ENCODE results near the gene HEY2. TPM values are rescaled to one million over a fixed set of nuclear protein-coding genes. Genes with fewer than 3 reads are reported as not detected.

The HEY2 gene
- total and polyA plus RNA-seq, 8 donors: 0.83 to 3.8 (median 1.2) TPM; not detected in 2

GRCh38 chr6:125753937-125754259 is 4.5 kb downstream of the HEY2 start:
- H3K4me3 ChIP-seq: no peak overlapping the region
- H3K36me3 ChIP-seq: peaks cover 0 to 1% (median 0%) of the 10 kb centered on the region in 4 donors
- H3K9me3 ChIP-seq: no peaks in the 10 kb centered on the region
- intact Hi-C loops (cut with DNase I; ENCODE audit: low total_unique reads): no loop called here
- H3K4me1 ChIP-seq: peaks cover 7 to 27% (median 12%) of the 10 kb centered on the region in 4 donors
- DNase-seq: no peak
- no peak overlapping the region for H3K27ac ChIP-seq
- TF ChIP-seq EP300 (IDR thresholded peaks at IDR 0.05) (no peak), CTCF (IDR thresholded peaks at IDR 0.05) (no peak)
- H3K27me3 ChIP-seq: peaks cover 0 to 69% (median 39%) of the 10 kb centered on the region in 3 donors

- H3K27ac ChIP-seq: no peak overlapping the region
- no peak for TF ChIP-seq EP300 (IDR thresholded peaks at IDR 0.05)
- no peak for TF ChIP-seq POLR2A (IDR thresholded peaks at IDR 0.05)
- no peak for TF ChIP-seq CTCF (IDR thresholded peaks at IDR 0.05)
- TF ChIP-seq POLR2AphosphoS5 (IDR thresholded peaks at IDR 0.05): no peak
- H3K9me3 ChIP-seq: no peaks in the 10 kb centered on the region
- H3K4me1 ChIP-seq: peaks cover 7 to 22% (median 8%) of the 10 kb centered on the region in 4 donors
- peaks cover 0 to 69% (median 41%) of the 10 kb centered on the region in 3 donors for H3K27me3 ChIP-seq
- peaks cover 0 to 8% (median 2%) of the 10 kb centered on the region in 4 donors for H3K36me3 ChIP-seq
- 26 to 40% (median 33%) methylated on average over 2 of the region's 2 CpGs for WGBS, 5 donors
- no peak for DNase-seq
- no peak overlapping the region for H3K4me3 ChIP-seq
- intact Hi-C loops (cut with DNase I; ENCODE audit: low total_unique reads): no loop called here
Measured at GRCh38 chr6:125754566-125754965, 5.1 kb downstream of the HEY2 start.

GRCh38 chr6:125759184-125759902 is 9.9 kb downstream of the HEY2 start:
- 78 to 88% (median 83%) methylated on average over 34 to 42 of the region's 42 CpGs for WGBS, 5 donors
- H3K4me3 ChIP-seq: no peak overlapping the region
- DNase-seq: no peak
- peaks cover 0 to 8% (median 2%) of the 10 kb centered on the region in 4 donors for H3K36me3 ChIP-seq
- TF ChIP-seq CTCF (IDR thresholded peaks at IDR 0.05) (no peak), POLR2AphosphoS5 (IDR thresholded peaks at IDR 0.05) (no peak), POLR2A (IDR thresholded peaks at IDR 0.05) (no peak), EP300 (IDR thresholded peaks at IDR 0.05) (no peak)
- H3K9me3 ChIP-seq: no peaks in the 10 kb centered on the region
- no peak overlapping the region for H3K27ac ChIP-seq
- H3K4me1 ChIP-seq: no peaks in the 10 kb centered on the region
- peaks cover 0 to 35% (median 10%) of the 10 kb centered on the region in 3 donors for H3K27me3 ChIP-seq
- intact Hi-C loops (cut with DNase I; ENCODE audit: low total_unique reads): no loop called here

- intact Hi-C loops (cut with DNase I; ENCODE audit: low total_unique reads): loop anchor here (5.0 kb wide), 1 partner anchor 448 kb away; no protein-coding TSS in a partner anchor
- no peak for DNase-seq
- Histone ChIP-seq H3K4me3 (no peak overlapping the region), H3K36me3 (peaks cover 0 to 8% (median 2%) of the 10 kb centered on the region in 4 donors), H3K27me3 (peaks cover 0 to 30% (median 10%) of the 10 kb centered on the region in 3 donors), H3K27ac (no peak overlapping the region), H3K9me3 (no peaks in the 10 kb centered on the region), H3K4me1 (no peaks in the 10 kb centered on the region)
- 70 to 85% (median 77%) methylated on average over 5 of the region's 5 CpGs for WGBS, 5 donors
- no peak for TF ChIP-seq POLR2A (IDR thresholded peaks at IDR 0.05)
- TF ChIP-seq CTCF (IDR thresholded peaks at IDR 0.05): no peak
- no peak for TF ChIP-seq POLR2AphosphoS5 (IDR thresholded peaks at IDR 0.05)
- TF ChIP-seq EP300 (IDR thresholded peaks at IDR 0.05): no peak
Measured at GRCh38 chr6:125759959-125760457, 10.6 kb downstream of the HEY2 start.
